ENCODE data around the gene CLIC4.
A peak's percentile ranks its signal among the peaks of the same experiment; 100 is the strongest.
"Not testable (repeated sequence)": the region's sequence is repeated elsewhere in the genome, so short reads cannot be mapped to it uniquely, and the experiment has no call there.

Gene CLIC4

GRCh38 chr1:24744911-24745710, at the start of gene CLIC4:
Gene CLIC4 (plus strand): TSS chr1:24745447. CDS start chr1:24745554, 107 bp downstream.
- peak; percentile 97 to 99 for DNase-seq (ENCODE audit: low read depth in 2 of 2)

GRCh38 chr1:24696041-24696755, 49.0 kb upstream of the CLIC4 start:
- DNase-seq (ENCODE audit: low read depth in 2 of 2) = no peak

DNA sequence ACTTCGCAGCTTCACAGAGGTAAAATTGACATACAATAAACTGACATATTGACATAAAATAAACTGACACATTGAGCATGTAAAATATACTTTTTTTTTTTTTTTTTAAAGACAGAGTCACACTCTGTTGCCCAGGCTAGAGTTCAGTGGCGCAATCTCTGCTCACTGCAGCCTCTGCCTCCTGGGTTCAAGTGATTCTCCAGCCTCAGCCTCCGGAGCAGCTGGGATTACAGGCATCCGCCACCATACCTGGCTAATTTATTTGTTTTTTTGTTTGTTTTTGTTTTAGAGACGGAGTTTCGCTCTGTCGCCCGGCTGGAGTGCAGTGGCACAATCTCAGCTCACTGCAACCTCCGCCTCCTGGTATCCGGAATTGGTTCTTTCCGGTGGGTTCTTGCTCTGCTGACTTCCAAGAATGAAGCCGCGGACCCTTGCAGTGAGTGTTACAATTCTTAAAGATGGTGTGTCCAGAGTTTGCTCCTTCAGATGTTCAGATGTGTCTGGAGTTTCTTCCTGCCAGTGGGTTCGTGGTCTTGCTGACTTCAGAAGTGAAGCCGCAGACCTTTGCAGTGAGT, 48.4 kb upstream of the CLIC4 start:
- DNase-seq (ENCODE audit: low read depth in 2 of 2) = no peak

- DNase-seq (ENCODE audit: low read depth in 2 of 2) = not testable (repeated sequence)
Observed at GRCh38 chr1:24697453-24698001, 47.7 kb upstream of the CLIC4 start.

- DNase-seq (ENCODE audit: low read depth in 2 of 2) = not testable (repeated sequence)
Observed at GRCh38 chr1:24698326-24698725, 46.9 kb upstream of the CLIC4 start.

- DNase-seq (ENCODE audit: low read depth in 2 of 2) = no peak
Observed at GRCh38 chr1:24699628-24700027, 45.6 kb upstream of the CLIC4 start.

- DNase-seq (ENCODE audit: low read depth in 2 of 2) = no peak
Observed at GRCh38 chr1:24702511-24703293, 42.5 kb upstream of the CLIC4 start.

DNA sequence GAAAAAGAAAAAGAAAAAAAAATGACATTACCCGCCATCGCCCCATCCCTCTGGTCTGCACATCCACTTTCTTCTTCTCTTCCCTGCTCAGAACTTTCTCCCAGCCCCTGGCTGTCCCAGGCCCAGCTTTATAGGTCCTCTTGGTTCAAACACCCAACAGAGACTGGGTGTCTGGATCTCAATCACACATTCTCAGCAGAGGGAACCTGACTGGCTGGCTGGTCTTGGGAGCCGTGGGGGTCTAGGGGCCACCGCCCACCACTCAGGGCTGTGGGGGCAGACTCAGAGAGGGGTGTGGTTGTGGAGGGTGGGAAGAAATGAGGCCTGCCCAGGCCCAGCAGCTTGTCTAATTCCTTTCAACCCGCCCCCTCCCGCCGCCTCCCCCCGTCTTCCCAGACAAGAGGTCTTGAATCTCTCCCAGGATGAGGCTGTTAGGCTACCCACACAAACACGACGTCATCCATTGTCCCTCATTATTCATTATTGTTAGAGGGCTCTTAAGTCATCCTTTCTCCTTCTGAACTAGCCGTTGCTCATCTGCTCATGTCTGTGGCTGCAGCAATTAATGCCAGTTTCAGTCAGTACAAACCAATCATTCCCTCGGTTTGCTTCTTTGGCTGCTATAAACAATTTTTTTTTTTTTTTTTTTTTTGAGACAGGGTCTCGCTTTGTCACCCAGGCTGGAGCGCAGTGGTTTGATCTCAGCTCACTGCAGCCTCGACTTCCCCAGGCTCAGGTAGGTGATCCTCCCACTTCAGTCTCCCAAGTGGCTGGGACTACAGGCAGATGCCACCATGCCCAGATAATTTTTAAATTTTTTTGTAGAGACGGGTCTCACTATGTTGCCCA, 40.6 kb upstream of the CLIC4 start:
- no peak for DNase-seq (ENCODE audit: low read depth in 2 of 2)

DNA sequence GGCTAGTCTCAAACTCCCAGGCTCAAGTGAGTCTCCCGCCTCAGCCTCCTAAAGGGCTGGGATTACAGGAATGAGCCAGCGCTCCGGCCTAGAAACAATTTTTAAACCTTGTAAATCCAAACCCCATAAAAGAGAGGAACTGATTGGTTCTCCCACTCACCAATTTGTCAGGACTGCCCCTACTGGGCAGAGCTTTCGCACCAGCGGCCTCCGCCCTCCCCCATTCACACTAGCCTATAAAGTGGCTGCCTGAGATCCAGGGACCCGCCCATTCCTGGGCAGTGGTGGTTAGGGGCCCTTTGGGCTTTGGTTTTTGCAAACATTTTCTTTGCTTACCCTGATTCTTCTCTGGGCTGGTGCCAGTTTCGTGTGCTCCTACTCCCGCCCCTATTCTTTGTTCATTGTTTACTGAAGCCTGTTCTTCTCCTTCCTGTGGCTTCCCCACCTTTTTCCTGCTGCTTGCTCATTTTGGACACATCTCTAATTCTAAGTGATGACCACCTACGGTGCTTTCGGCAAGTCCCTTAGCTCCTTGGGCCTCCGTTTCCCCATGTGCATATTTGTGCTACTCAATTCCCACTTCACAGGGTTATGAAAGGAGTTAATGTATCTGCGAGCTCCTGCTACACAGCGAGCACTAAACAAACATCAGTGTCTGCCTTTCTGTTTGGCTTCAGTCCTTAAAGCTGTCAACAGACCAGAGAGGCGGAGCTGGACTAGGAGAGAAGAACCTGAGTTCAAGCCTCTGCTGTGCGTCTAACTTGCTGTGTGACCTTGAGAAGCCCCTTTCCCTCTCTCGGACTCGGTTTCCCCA, 39.8 kb upstream of the CLIC4 start:
- DNase-seq (ENCODE audit: low read depth in 2 of 2) = no peak

GRCh38 chr1:24706074-24706389, 39.2 kb upstream of the CLIC4 start:
- not testable (repeated sequence) for DNase-seq (ENCODE audit: low read depth in 2 of 2)

GRCh38 chr1:24707687-24708086, 37.6 kb upstream of the CLIC4 start:
- no peak for DNase-seq (ENCODE audit: low read depth in 2 of 2)

GRCh38 chr1:24708938-24709337, 36.3 kb upstream of the CLIC4 start:
- no peak for DNase-seq (ENCODE audit: low read depth in 2 of 2)

GRCh38 chr1:24709791-24710441, 35.3 kb upstream of the CLIC4 start:
- DNase-seq (ENCODE audit: low read depth in 2 of 2) = no peak

DNA sequence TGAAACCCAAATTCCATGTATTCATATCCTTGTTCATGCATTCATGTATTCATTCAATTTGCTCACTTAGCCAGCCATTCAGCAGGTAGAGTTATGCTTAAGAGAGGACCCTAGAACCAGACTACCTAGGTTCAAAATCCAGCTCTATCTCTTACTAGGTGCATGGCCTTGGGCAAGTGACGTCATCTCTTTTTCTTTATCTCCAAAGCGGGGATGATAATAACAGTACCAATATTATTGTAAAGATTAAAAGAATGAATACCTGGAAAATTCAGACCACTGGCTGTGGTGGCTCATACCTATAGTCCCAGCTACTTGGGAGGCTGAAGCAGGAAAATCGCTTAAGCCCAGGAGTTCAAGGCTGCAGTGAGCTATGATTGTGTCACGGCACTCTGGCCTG, 33.9 kb upstream of the CLIC4 start:
- DNase-seq (ENCODE audit: low read depth in 2 of 2) = no peak

- DNase-seq (ENCODE audit: low read depth in 2 of 2) = no peak
Observed at GRCh38 chr1:24713176-24713575, 32.1 kb upstream of the CLIC4 start.

DNA sequence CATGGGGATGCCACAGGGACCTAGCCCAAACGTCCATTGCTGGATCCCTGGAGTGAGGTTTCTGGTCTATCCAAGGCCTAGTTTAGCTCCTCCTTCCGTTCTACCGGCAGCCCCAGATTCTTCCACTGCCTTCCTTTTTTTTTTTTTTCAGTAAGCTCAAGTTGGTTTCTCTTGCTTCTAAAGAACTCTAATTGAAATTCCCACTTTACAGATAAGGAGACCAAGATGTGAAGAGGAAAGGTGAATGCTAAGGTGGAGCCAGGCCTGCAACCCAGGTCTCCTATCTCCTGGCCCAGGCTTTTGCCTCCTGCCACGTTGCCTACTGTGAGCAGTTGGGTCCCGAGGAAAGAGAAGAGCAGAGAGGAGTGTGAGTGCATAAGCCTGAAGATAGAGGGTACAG, 31.5 kb upstream of the CLIC4 start:
- DNase-seq (ENCODE audit: low read depth in 2 of 2) = no peak

GRCh38 chr1:24714859-24715520, 30.3 kb upstream of the CLIC4 start:
- no peak for DNase-seq (ENCODE audit: low read depth in 2 of 2)

DNA sequence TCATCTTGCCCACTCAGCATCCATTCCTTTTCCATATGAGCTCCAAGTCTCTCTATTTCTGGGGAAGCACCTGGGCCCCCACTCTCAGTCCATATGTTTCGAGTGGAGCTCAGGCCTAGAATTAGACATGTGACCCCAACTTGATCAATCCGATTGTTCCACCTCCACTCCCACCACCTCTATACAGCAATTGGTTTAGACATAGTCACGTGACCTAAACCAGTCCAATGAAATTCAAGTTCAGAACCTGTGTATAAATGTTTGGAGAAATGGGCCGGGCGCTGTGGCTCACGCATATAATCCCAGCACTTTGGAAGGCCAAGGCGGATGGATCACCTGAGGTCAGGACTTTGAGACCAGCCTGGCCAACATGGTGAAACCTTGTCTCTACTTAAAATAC, 29.6 kb upstream of the CLIC4 start:
- no peak for DNase-seq (ENCODE audit: low read depth in 2 of 2)
